HG02571 (cell line): ENCODE data around the gene FER.

ENCODE experiments used
- ATAC-seq: cut with Tn5 transposase; IDR thresholded peaks from one replicate; pipeline ENCODE4 v1.9.1; 2021; ENCODE audit warnings: mild to moderate bottlenecking, moderate library complexity; ENCODE audit not compliant: unreplicated experiment

Gene FER

GRCh38 chr5:109102096-109102690 is 354.5 kb downstream of the FER start:
- ATAC-seq = no peak

DNA sequence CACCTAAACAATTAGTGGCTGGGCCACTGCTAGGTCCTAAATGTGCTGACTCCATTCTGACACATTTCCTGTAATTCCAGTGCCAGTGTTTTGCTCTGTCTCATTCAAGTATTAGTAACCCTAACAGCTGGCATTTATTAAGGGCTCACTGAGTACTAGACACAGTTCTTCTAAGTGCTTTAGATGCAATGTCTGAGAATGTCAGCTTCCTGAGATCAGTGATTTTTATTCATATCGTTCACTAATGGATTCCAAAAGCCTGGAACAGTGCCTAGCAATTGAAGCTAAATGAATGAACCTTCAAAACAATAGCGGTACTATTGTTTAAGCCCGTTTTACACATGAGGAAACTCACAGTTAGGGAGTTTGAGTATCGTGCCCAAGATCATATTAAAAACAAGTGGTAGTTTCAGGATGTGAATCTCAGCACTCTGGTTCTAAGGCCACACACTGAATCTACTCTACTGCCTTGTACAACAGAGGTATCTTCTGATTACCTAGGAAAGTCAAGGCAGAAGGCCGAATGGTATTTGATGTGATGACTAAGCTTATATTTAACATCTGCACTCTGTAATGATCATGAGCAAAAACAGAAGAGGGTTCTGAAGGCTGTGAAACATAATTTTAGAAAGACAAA is 358.1 kb downstream of the FER start:
- ATAC-seq = no peak

- no peak for ATAC-seq
Observed at GRCh38 chr5:109111680-109112079, 364.0 kb downstream of the FER start.

DNA sequence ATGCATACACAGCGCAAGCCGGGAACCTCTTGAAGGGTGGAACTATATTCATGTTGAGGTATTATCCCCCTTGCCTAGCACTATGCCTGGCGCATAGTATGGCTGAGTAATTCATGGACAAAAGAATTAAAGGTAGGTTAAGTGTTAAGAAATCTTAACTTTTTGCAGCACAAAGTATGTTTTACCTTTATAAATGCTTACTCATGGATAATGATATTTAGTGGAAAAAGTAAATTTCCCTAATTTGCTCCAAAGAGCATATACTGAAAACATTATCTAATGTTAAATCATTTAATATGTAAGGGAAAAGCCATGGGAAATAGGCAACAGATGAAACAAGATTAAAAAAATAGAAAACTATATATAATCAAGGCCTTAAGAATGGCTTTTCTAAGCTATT is 365.9 kb downstream of the FER start:
- no peak for ATAC-seq

- no peak for ATAC-seq
Observed at GRCh38 chr5:109121225-109121624, 373.5 kb downstream of the FER start.

DNA sequence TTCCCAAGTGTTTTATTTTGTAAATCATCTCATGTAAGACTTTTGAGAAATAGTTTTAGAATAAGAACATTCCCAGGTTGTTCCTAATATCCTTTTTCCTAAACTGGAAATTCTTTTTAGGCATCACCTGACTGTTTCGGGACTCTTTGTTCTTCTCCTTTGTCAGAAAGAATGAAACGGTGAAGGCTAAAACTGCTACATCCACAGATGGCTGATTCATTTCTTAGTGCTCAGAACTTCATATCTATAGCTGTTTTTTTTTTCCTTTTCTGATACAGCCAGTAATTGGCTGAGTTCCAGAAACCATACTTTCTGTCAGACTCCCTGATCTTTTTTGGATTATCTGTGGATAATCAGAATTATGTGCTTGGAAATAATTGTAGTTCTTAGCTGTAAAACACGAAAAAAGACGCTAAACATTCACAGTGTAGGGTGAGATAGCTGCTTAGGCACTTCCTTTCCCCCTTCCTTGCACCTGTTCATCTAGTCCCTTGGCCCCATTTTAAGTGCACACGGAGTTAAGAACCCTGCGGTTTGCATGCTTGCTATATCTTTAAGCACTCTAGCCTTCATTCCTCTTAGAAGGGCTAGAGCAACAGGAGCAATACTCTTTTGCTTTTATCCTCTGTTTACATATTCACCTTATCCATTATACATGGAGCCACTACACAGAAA is 378.2 kb downstream of the FER start:
- no peak for ATAC-seq

DNA sequence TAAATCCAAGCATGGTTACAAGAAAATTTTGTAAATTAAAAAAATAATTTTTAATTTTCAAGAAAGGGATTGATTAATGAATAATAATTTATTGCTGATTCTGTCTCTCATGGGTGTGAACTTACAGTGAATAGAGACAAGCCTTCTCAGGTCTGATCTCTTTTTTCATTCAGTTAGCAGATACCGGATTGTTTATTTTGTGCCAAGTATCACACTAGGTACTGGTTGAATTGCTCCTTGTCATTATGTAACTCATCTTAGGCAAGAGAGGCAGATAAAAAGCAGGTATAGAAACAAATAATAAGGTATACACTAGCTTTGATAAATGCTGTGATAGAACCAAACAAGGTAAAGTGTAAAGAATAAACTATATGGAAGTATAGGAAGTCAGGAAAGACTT is 378.8 kb downstream of the FER start:
- ATAC-seq = no peak

DNA sequence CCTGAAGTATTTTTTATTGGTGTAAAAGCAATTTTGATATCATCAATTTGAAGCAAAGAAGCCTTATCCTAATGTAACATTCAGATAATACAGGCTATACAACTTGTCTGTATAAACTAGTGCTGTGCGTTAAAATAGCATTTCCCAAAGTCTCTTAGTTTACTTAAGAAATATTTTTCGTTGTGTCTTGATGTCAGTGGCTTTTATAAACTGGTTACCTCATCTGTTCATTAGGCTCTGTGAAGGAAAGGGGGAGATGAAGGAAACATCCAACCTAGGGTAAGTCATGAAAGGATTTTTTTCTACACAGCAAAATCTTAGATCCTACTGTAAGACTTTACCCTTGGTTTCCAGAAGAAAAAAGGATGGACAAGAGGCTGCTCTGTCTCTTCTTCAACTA is 389.2 kb downstream of the FER start:
- ATAC-seq = no peak

GRCh38 chr5:109141222-109142200 is 393.8 kb downstream of the FER start:
- no peak for ATAC-seq

- no peak for ATAC-seq
Observed at GRCh38 chr5:109143031-109143430, 395.3 kb downstream of the FER start.

DNA sequence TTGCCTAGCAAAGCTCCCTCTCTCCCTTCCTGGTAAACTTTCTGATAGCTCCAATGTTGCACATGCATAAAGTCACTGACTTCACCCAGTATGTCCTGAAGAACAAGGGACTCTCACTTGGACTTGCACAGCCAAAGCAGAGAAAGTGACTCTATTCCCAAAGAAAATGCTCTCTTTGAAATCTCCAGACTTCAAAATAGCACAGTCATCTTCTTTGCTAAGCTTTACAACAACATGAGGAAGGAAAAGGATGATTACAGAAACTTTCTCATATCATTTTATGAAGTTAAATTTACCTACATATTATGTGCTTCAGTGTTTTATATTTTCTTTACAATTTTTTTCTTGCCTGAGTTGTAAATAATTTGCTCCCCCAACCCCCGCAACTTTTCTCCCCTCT is 397.4 kb downstream of the FER start:
- ATAC-seq = no peak

DNA sequence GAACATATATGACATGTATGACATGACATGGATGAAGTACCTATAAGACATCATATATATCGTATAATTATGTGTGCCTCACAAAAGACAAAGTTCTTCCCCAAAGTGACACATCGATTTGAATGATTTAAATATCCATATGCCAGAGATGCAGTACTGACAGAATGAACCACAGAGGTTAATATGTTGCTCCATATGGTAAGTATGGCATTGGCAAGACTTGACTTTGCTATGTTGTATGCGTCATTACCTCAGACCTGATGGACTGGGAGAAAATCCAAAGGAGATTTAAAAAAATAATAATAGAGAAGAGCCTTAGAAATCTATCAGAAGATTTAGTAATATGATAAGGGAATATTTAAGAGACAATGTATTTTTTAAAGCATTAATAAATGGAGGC is 398.9 kb downstream of the FER start:
- no peak for ATAC-seq

GRCh38 chr5:109152565-109152964 is 404.9 kb downstream of the FER start:
- no peak for ATAC-seq

- ATAC-seq = no peak
Observed at GRCh38 chr5:109155625-109156024, 407.9 kb downstream of the FER start.

DNA sequence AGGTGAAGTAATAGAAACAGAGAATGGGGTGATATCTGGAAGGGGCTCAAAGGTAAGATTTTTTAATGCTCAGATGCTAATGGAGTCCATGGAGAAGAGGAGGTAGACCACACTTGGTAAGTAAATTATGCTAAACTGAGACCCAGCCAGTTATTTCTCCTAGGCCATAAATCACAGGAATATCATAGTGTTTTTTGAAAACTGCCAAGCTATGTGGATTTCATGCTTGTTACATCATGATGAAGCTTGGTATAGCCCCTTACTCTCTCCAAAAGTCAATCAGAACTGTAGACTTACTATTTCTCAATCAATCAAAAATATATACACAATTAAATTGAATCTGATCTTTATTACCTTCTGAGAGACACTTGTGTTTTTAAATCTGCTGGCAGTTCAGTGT is 409.2 kb downstream of the FER start:
- ATAC-seq = no peak

DNA sequence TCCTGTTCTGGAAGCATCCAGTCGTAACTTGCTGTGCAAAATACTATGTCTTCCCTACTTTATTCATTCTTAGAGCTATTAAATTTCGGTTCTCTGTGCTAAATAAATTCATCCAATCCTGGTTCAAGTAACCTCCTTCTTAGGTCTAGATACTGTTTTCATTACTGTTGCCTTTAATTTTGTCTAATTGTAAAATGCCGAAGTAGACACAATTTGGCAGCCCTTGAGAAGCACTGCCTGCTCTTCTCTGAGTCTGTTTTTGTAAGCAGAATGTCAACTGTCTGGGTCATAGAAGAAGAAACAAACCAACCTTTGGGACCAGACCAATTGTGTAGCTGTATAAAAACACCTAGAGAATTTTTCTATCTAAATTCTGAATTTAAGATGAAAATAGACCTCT is 412.8 kb downstream of the FER start:
- no peak for ATAC-seq

GRCh38 chr5:109161914-109162683 is 414.4 kb downstream of the FER start:
- ATAC-seq = peak; percentile 71

DNA sequence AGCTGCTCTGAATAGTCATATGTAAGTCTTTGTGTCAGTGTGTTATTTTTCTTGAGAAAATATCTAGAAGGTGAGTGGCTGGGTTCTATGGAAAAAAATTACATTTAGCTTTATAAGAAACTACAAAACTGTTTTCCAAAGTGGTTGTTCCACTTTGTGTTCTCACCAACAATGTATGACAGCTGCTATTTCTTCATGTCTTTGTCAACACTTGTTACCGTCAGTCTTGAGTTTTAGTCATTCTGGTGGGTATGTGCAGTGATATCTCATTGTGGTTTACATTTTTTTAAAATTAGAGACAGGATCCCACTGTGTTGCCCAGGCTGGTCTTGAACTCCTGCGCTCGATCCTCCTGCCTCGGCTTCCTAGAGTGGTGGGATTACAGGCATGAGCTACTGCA is 415.6 kb downstream of the FER start:
- ATAC-seq = no peak

- ATAC-seq = no peak
Observed at GRCh38 chr5:109164001-109164400, 416.3 kb downstream of the FER start.

- no peak for ATAC-seq
Observed at GRCh38 chr5:109167586-109167985, 419.9 kb downstream of the FER start.

GRCh38 chr5:109168151-109168550 is 420.5 kb downstream of the FER start:
- no peak for ATAC-seq
